Uterus (tissue), 4 donors: Measurements from ENCODE around the gene C19orf47. TPM values are rescaled to one million over a fixed set of nuclear protein-coding genes. Genes with fewer than 3 reads are reported as not detected.

Source experiments
- DNase-seq, 2 donors: peaks; one replicate each; pipeline ENCODE4 v3.0.0-alpha.2; 2019 to 2020
- H3K27ac ChIP-seq, 2 donors: fragments of 200-600 bp; sonication (generic); 1 replicate in 1 of 2; 2 replicates in 1 of 2; pipeline ENCODE4 v1.5.1; 2016 to 2018
- H3K27me3 ChIP-seq, 2 donors: fragments of 200-600 bp; sonication (generic); one replicate each; pipeline ENCODE4 v1.5.1; 2018 to 2019; ENCODE audit warnings: control low read depth in 1 of 2
- H3K36me3 ChIP-seq, 2 donors: fragments of 200-600 bp; sonication (generic); one replicate each; pipeline ENCODE4 v1.5.1; 2019; ENCODE audit warnings: control low read depth in 1 of 2
- H3K4me1 ChIP-seq, 2 donors: fragments of 200-600 bp; sonication (generic); one replicate each; pipeline ENCODE4 v1.5.1; 2018 to 2019; ENCODE audit warnings: control low read depth in 1 of 2
- H3K4me3 ChIP-seq, 2 donors: fragments of 200-600 bp; sonication (generic); 1 replicate in 1 of 2; 2 replicates in 1 of 2; pipeline ENCODE4 v1.5.1; 2018 to 2019; ENCODE audit warnings: mild to moderate bottlenecking in 1 of 2
- H3K9me3 ChIP-seq, 2 donors: fragments of 200-600 bp; sonication (generic); one replicate each; pipeline ENCODE4 v1.5.1; 2019; ENCODE audit warnings: control low read depth in 1 of 2
- POLR2A ChIP-seq, 2 donors: fragments of 450-650 bp; IDR thresholded peaks; one replicate each; pipeline ENCODE4 v1.6.1; 2016; ENCODE audit warnings: antibody characterized with exemption in 2 of 2, mild to moderate bottlenecking in 1 of 2, moderate library complexity in 1 of 2
- intact Hi-C: fragments of 100-400 bp; cut with DNase I; formaldehyde crosslinking; loops from one replicate; pipeline ENCODE4 v1.15.1; 2023; ENCODE audit warnings: low total_unique reads
- total RNA-seq, 4 donors: library from RNA; depleted of rRNA in 3 of 4; stranded (reverse); fragments of >200 nt in 3 of 4; gene quantifications; one replicate each; pipeline versions ENCODE4 v1.1.0 to v1.2.4, GENCODE V29; 2014 to 2023
- TF ChIP-seq, protein P1 (sequence below), 4 experiments: fragments of 200-600 bp in 2 of 4; fragments of 450-650 bp in 2 of 4; sonication (generic) in 2 of 4; IDR thresholded peaks; one replicate each; pipeline ENCODE4 v1.5.1; 2016 to 2019; ENCODE audit warnings: antibody characterized with exemption in 4 of 4, mild to moderate bottlenecking in 2 of 4, moderate library complexity in 1 of 4
- donor health status: DM: yes; HTN: yes; CAD: no.

Gene C19orf47
- total RNA-seq, 4 donors from 2014 or later: 7.1 to 21.2 (median 13.3) TPM

- peak overlapping the region; percentile 77 to 78 for H3K27ac ChIP-seq
- peaks cover 11 to 60% of the 10 kb centered on the region in 2 donors for H3K4me1 ChIP-seq
- H3K27me3 ChIP-seq: no peaks in the 10 kb centered on the region
- TF ChIP-seq, protein P1, sequence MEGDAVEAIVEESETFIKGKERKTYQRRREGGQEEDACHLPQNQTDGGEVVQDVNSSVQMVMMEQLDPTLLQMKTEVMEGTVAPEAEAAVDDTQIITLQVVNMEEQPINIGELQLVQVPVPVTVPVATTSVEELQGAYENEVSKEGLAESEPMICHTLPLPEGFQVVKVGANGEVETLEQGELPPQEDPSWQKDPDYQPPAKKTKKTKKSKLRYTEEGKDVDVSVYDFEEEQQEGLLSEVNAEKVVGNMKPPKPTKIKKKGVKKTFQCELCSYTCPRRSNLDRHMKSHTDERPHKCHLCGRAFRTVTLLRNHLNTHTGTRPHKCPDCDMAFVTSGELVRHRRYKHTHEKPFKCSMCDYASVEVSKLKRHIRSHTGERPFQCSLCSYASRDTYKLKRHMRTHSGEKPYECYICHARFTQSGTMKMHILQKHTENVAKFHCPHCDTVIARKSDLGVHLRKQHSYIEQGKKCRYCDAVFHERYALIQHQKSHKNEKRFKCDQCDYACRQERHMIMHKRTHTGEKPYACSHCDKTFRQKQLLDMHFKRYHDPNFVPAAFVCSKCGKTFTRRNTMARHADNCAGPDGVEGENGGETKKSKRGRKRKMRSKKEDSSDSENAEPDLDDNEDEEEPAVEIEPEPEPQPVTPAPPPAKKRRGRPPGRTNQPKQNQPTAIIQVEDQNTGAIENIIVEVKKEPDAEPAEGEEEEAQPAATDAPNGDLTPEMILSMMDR (IDR thresholded peaks at IDR 0.05): no peak
- TF ChIP-seq POLR2A (IDR thresholded peaks at IDR 0.05): no peak
- H3K36me3 ChIP-seq: no peaks in the 10 kb centered on the region
- peak overlapping the region in 1 of 2 donors; percentile 30 for H3K4me3 ChIP-seq
- intact Hi-C loops: no loop called here
- no peaks in the 10 kb centered on the region for H3K9me3 ChIP-seq
- no peak for DNase-seq
Measured at GRCh38 chr19:40279761-40280607, 68.2 kb downstream of the C19orf47 start.

- Histone ChIP-seq H3K27ac (peak overlapping the region; percentile 77 to 78), H3K36me3 (no peaks in the 10 kb centered on the region), H3K4me3 (peak overlapping the region; percentile 26 to 30), H3K4me1 (peaks cover 11 to 66% of the 10 kb centered on the region in 2 donors), H3K9me3 (no peaks in the 10 kb centered on the region), H3K27me3 (no peaks in the 10 kb centered on the region)
- TF ChIP-seq, protein P1 (IDR thresholded peaks at IDR 0.05): peak in 3 of 4 experiments; percentile 6 to 25 (median 7)
- TF ChIP-seq POLR2A (IDR thresholded peaks at IDR 0.05): no peak
- intact Hi-C loops: no loop called here
- peak; percentile 67 to 84 for DNase-seq
Measured at GRCh38 chr19:40279120-40279551, 69.1 kb downstream of the C19orf47 start.

DNA sequence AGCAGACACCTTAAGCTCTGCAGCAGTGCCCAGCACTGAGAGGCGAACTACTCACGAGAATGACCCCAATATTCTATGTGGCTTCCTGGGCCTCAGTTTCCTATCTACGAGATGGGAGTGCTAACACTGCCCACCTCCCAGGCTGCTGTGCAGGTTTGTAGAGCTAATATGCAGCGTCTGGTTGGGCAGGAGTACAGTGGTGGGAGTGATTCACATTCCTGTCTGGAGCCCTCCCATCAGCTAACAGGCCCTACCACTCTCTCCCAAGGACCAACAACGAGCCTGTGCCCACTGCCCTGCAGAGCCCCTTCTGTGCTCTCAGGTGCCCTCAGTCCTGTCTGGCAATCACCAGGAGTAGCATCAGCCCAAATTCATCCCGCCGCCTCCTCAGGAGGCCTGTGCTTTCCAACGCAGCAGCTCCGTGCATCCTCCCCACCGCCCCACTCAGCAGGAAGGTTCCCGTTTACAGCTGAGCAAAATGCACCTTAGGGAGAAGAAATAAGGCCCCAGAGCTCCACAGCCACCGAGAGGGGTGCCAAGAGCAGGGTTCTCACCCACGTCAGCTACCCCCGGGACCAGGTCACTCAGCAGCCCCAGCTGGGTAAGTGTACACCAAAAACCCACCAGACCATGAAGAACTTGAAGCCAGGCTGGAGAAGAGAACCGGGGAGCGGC is 69.7 kb downstream of the C19orf47 start:
- intact Hi-C loops: no loop called here
- H3K27ac ChIP-seq: peak overlapping the region; percentile 77 to 78
- peak overlapping the region; percentile 26 to 30 for H3K4me3 ChIP-seq
- H3K9me3 ChIP-seq: no peaks in the 10 kb centered on the region
- peaks cover 11 to 59% of the 10 kb centered on the region in 2 donors for H3K4me1 ChIP-seq
- TF ChIP-seq, protein P1 (IDR thresholded peaks at IDR 0.05): no peak
- TF ChIP-seq POLR2A (IDR thresholded peaks at IDR 0.05): no peak
- no peaks in the 10 kb centered on the region for H3K27me3 ChIP-seq
- H3K36me3 ChIP-seq: no peaks in the 10 kb centered on the region
- peak in 1 of 2 donors; percentile 9 for DNase-seq

GRCh38 chr19:40277356-40278059 is 70.7 kb downstream of the C19orf47 start:
- H3K36me3 ChIP-seq: no peaks in the 10 kb centered on the region
- TF ChIP-seq, protein P1 (IDR thresholded peaks at IDR 0.05): no peak
- no peak for TF ChIP-seq POLR2A (IDR thresholded peaks at IDR 0.05)
- H3K27me3 ChIP-seq: no peaks in the 10 kb centered on the region
- H3K9me3 ChIP-seq: no peaks in the 10 kb centered on the region
- DNase-seq: peak in 1 of 2 donors; percentile 7
- H3K4me3 ChIP-seq: no peak overlapping the region
- peaks cover 11 to 54% of the 10 kb centered on the region in 2 donors for H3K4me1 ChIP-seq
- peak overlapping the region in 1 of 2 donors; percentile 31 for H3K27ac ChIP-seq
- intact Hi-C loops: no loop called here
